Retina (tissue), 1 donor: Measurements from ENCODE around the gene FRRS1.

ENCODE experiments used
- DNase-seq: peaks from one replicate; pipeline ENCODE4 v3.0.0-alpha.2; 2016

The FRRS1 gene

DNA sequence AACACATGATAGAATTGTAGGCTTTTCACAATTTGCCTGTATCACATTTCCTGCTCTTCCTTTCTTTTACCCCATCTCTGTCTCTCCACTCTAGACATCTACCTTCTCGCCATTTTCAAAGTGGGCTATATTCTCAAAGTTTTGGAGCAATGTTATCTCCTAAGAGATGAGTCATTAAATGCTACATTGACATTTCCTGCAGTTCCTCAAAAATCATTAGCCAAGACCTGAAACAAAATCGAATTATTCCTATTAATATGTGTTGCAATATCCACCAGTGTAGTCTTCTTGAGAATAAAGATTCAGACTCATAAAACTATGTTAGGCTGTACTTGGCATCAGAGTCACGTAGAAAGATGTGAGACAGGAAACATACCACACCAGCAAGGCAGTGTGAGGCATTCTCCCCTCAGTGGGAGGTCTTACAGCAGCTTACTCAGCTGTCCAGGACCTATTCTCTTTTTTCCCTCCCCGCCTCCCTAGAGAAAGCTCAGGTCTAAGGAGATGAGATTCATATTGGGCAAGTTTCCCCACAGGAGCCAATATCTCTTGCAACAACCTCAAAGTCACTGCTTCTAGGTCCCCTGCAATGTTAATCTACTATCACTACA, 38.8 kb downstream of the FRRS1 start:
- no peak for DNase-seq

DNA sequence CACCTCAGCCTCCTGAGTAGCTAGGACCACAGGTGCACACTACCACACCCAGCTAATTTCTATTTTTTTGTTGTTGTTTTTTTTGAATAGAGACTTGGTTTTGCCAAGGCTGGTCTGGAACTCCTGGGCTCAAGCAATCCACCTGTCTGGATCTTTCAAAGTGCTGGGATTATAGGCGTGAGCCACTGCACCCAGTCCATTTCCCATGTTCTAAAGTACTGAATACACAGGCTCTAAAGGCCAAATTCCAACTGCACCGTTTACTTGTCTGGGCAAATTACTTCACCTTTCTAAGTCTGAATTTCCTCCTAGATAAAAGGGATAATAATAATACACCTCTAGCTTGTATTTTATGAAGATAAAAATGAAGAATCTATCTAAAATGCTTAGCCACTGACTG, 39.6 kb downstream of the FRRS1 start:
- no peak for DNase-seq

DNA sequence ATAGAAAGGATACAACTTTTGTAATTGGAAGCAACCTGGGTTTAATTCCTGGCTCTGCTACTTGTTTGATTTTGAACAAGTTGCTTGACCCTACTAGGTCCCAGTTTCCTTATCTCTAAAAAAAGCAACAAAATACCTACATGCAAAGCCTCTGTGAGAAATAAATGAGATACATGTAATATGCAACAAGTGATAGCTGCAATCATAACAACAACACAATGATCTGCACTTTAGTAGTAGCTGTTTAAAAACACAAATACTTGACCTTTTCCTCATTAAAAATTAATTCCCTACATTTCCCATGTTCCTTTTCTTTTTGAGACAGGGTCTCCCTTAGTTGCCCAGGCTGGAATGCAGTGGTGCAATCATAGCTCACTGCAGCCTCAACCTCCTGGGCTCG, 40.0 kb downstream of the FRRS1 start:
- no peak for DNase-seq

DNA sequence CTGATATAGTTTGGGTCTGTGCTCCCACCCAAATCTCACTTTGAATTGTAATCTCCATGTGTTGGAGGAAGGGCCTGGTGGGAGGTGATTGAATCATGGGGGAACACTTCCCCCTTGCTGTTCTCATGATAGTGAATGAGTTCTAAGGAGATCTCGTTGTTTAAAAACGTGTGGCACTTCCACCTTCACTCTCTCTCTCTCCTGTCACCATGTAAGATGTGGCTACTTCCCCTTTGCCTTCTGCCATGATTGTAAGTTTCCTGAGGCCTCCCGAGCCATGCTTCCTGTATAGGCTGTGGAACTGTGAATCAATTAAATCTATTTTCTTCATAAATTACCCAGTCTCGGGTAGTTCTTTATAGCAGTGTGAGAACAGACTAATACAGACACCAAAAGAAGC, 40.4 kb downstream of the FRRS1 start:
- DNase-seq = no peak

DNA sequence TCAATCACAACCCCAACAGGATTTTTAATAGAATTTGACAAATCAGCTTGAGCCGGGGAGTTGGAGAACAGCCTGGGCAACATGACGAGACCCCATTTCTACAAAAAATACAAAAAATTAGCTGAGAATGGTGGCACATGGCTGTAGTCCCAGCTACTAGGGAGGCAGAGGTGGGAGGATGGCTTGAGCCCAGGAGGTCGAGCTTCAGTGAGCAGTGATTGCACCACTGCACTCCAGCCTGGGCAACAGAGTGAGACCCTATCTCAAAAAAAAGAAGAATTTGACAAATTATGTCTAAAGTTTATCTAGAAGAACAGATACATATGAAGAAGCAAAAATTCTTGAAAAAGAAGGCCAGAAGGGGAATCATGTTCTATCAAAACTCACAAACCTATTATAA, 43.2 kb downstream of the FRRS1 start:
- DNase-seq = no peak

DNA sequence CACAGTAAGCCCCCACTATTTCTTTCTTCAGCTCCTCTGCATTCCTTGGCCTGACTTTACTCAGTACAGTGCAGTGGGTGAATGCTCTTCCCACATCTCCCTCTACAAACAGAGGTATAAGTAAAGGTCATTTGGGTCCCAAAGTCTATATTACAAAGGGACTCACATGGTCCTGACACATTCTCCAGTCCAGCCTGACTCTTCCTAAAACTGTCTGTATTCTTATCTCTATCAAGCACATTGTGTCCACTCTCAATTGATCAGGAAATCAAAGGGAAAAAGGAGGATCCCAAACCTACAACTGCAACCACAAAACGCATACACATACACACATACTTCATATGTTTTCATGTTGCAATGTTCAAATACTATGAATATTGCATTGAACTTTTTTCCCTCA, 49.4 kb downstream of the FRRS1 start:
- DNase-seq = no peak

DNA sequence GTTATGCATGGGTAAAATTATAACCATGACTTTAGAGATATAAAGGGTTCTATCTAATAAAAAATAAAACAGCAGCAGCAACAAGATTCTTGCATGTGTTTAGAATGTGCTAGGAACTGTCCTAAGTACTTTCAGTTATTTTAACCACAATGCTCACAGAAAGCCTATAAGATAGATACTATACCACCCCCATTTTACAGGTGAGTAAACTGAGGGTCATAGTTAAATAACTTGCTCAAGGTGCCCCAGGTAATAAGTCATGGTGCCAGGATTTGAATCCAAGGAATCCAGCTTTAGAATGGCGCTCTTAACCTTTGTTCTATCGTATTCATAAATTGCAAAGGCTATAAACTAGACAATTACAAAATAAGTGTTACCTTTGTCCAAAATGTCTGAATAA, 53.4 kb downstream of the FRRS1 start:
- no peak for DNase-seq

DNA sequence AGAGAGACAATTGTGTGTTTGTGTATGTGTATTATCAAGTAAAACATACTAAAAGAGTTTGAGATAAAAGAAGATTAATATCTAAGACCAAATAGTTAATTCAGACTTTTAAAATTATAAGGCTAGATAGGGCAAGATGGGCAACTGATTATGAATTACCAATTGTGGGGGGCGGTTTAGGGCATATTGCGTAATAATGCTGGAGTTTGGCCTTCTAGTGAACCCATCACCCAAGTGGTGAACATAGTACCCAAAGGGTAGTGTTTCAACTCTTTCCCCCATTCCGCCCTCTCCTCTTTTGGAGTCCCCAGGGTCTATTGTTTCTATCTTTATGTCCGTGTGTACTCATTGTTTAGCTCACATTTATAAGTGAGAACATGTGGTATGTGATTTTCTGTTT, 55.4 kb downstream of the FRRS1 start:
- no peak for DNase-seq

DNA sequence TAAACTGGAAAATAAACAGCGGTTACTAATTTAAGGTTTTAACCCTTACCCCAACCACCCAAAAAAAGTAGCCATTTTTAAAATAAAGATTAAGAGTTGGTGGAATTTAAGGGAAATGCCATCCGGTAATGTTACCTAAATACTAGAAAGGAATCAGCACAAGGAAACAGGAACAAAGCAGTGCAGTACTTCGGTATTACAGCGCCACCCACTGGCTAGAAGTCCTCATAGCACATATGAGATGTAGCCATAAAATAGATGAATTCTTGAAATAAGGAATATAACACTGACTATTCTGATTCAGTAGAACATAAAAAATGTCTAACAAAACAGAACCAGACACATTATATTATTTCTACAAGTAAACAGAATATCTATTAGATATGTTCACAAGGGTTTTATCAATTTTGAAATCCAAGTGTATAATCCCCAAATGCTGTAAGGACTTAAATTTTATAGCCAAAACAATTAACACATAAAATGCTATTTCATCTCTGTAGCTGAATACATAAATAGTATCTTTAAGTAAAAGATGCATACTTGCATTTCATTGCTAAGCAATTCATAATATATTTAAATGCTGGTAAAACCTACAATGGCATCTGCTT, 58.8 kb downstream of the FRRS1 start:
- peak; percentile 68 for DNase-seq

DNA sequence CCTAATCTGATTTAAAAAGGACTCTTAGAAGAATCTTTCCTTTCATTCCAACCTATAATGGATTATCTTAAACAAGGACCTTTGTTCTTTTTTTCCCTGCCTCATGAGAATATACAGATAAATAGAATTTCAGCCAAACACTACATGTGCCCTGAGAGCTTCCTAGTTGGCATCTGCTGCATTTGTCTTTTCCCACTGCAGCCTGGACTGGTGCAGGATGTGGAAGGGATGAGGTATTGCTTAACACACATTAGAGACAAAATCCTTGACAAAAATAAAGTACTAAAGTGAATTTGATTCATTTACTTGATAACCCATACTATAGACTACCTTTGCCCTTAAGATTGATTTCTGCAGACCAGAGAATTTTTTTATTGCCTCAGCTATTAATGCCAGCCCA, 61.0 kb downstream of the FRRS1 start:
- DNase-seq = no peak

DNA sequence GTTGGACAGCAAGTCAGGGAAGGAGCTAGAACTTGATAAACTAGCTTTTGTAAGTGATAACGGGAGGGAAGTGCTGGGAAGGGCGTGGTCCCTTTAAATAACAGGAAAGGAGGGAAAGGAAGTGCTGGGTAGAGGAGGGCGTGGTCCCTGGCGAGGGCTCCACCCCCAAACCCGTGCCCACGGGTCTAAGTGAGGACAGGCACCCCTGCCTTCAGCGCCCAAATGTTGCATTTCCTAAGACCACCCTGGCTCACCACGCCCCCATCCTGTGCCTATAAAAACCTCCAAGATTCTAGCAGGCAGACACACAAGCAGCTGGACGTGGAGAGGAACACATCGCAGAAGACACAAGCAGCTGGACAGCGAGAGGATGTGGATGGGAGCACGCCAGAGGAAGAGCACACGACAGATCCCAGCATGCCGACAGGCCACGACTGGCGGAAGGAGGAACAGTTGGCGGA, 62.0 kb downstream of the FRRS1 start:
- no peak for DNase-seq

DNA sequence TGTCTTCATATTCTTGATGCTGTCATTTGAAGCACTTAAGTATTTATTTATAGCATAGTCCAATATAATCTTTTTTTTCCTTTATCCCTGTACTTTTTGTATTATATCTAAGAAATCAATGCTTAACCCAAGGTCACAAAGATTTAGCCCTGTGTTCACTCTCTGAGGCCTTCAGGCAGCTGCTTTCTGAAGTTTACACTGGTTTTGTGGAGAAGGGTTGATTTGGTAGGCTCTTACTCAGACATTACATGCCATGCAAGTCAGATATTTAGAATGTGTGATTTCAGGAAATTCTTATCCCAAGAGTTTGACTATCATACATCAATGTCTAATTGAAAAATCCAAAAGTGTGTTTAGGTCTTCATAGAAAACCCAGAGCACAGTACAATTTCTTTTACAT, 64.2 kb downstream of the FRRS1 start:
- no peak for DNase-seq

DNA sequence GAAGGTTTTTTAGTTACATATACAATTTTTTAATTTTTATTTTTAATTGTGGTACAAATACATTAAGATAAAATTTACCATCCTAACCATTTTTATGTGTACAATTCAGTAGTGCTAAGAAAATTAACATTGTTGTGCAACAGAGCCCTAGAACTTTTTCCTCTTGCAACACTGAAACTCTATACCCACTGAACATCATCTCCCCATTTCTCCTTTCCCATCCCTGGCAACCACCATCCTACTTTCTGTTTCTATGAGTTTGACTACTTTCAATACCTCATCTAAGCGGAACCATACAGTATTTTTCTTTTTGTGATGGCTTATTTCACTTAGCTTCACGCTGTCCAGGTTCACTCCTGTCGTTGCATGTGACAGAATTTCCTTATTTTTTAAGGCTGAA, 66.4 kb downstream of the FRRS1 start:
- DNase-seq = no peak

DNA sequence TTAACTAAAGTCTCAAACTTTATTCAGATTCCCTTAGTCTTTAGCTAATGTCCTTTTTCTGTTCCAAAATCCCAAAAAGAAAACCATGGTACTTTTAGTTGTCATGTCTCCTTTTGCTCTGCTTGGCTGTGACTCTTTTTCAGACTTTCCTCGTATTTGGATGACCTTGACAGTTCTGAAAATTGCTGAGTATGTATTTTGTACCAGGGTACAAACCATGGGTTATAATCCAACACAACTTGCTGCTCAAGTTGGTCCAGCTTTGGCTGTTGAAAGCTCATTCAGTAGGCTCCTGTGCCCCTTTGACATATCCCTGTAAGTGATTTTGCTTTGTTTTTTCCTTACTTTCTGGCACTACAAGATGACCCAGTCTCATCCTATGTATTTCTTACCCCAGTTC, 68.9 kb downstream of the FRRS1 start:
- no peak for DNase-seq

DNA sequence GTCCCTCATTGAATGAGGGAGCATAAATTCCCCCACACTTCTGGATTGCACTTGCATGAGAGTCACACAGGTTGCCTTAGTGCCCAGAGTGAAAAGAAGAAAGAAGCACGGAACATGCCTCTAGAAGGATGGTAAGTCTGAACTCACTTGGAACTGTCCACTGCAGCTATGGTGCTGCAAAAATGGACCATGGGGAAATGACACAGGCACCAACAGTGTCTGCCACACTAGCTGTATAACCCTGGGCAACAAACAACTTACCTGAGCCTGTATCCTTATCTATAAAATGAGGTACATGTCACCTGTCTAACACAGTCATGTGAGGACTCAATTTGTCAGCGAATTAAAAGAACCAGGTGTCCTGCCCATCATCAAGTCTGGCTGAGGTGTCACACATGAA, 69.8 kb downstream of the FRRS1 start:
- DNase-seq = no peak

DNA sequence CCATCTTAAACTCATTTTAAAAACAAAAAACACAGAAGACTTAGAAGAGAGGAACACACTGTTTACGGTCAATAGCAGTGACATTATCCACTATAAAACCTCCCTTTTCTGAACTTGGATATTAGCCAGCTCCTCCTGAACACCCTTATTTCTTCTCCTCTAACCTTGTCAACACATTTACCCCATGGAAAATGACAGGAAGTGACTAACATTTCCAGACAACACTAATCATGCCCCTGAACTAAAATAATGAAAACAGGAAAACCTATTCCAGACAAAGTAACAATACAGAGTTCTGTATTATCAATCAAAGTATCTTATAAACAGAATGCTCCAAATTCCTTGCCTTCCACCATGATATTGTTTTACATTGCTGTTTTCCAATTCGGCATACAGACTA, 75.3 kb downstream of the FRRS1 start:
- no peak for DNase-seq

DNA sequence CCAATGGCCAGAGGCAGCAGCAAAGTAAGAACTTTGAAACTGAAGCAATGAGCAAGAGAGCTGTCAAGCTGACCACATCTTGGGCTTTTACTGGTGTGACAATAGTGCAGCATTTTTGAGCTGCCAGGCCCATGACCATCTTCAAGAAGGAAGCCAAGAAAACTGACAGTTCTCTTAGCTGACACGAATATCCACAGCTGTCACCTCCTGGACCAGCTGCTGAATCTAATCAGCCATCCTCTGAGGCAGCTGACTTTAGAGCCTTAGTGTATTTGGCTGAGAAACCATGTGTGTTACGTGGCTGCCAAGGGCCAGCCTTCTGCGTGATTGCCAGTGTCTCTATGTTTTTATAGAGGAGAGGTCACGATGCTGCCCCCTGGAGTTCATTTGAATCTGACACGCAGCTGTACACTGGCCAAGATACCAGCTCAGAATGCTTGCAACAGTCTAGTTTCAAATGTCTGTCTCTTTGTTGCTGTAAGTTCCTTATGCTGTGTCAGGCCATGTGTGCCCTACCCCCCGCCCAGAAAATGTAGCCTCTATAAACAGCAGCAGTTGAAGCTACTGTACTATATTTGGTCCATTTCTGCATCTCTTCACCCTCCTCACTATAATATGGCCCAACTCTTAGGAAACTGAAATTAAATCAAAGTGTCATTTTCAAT, 80.8 kb downstream of the FRRS1 start:
- DNase-seq = peak; percentile 77

DNA sequence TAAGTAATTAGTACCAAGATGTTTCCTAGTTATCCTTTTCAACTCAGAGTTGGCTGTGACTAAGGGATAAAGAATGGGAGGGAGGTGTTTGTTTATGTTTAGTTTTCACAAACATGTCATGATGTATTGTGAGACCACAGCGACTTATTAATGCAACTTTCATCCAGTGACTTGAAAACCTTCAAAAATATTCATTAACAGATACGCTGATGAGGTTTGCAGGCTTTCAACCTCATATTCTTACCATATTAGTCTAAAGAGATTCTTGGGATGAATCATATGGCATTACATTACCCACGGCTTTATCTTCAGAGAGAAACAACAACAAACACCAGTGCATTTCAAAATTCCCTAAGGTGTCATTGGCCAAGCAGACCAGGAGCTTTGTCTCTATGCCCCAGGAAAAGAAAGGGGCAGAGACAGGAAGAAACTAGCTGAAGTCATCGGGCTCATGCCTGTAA, 84.1 kb downstream of the FRRS1 start:
- no peak for DNase-seq

DNA sequence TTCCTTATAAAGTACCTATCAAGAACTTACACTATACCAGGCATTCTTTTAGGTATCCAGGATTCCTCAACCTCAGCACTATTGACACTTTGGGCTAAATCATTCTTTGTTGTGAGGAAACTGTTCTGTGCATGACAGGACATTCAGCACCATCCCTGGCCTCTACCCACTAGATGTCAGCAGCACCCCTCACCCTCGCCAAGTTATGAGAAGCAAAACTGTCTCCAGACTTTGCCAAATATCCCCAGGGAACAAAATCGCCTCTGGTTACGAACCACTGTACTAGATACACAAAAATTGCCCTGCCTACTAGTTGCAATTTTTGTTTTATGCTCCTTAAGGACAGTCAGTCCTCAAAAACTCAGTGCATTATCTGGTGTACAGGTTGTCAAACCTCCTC, 84.9 kb downstream of the FRRS1 start:
- DNase-seq = no peak

DNA sequence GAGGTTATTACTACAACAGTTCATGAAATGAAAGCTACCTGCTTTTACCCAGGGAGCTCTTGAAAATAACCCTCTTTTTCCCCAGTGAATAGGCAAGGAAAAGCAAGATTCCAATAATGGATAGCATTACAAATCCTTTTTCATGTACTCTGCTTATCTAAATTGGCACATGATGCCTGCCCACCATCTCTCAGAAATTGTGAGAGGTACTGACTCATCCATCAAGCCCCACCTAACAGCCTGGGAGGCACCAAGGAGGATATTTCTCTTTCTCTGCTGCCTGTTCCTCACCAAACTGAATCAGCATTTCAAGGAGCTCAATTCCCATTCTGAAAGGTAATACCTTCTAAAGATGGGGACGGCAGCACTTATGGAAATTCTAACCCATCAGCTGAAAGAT, 86.2 kb downstream of the FRRS1 start:
- DNase-seq = no peak

DNA sequence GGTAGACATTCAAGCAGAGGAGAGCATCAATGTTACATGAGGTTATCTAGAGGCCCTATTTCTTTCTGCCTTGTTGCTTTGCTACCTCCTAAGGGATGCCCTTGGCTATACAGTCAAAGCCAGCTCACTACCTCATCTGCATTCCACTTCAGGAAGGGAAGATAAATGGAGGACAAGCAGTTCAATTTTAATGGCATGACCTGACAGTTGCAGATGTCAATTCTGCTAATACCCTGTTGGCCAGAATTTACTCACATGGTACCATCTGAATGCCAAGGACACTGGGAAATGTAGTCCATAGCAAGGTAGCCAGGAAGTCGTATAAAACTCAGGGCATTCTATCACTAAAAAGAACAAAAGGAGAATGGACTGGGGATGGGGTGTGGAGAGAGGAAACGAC, 89.0 kb downstream of the FRRS1 start:
- no peak for DNase-seq

DNA sequence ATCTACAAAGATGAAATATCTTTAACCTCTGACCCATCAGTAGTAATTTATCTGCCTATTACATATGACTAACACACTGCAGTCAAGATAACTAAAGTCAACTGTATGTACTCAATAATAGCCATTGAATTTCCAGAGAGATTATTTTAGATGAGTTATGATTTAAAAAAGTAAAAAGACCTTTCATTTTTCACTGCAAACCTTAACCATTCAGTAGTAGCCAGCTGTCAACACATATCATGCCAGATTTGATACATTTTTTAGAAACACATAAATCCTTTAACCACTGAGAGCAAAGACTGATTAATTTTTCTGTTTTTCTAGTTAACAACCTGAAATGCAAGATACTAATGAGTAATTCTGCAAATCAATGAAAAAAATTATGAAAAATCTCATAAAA, 89.6 kb downstream of the FRRS1 start:
- DNase-seq = no peak

DNA sequence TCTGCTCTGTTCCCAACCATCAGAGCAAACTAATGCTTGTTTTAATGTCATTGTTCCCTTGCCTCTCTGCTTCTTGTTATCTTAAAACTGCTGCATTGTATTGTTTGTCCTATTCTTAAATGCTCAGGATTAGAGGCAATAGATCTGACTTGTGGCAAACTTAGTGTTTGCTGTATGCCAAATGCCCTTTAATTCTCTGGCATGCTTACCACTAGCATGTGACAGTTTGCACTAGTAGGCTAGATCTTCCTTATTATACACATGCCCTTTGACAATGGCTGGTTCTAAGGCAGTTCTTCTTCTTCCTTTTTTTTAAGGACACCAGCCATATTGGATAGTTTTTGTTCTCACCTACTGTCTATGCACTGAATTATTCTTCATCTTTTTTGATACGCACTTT, 90.4 kb downstream of the FRRS1 start:
- peak; percentile 42 for DNase-seq

DNA sequence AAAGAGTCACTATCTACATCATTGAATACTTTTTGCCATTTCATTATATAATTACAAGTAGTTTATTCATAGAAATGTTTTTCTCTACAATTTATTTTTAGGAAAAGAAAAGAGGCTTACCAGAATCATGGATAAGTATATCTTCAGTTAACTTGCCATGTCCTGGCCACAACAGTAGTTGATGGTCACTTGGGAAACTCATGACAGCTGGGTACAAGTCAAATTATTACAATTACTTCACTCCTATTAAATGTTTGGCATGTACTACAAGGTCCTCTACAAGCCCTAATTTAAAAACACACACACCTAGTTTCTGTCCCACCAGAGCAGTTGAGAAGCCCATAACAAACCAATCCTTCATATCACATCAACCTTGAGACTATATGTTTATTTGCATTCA, 91.1 kb downstream of the FRRS1 start:
- peak; percentile 39 for DNase-seq
